Measurements from ENCODE around the gene LDLRAP1. TPM values are rescaled to one million over a fixed set of nuclear protein-coding genes. Genes with fewer than 3 reads are reported as not detected.

The LDLRAP1 gene
- total RNA-seq, 1 donor from 2014 or later, result 8.6 TPM

DNA sequence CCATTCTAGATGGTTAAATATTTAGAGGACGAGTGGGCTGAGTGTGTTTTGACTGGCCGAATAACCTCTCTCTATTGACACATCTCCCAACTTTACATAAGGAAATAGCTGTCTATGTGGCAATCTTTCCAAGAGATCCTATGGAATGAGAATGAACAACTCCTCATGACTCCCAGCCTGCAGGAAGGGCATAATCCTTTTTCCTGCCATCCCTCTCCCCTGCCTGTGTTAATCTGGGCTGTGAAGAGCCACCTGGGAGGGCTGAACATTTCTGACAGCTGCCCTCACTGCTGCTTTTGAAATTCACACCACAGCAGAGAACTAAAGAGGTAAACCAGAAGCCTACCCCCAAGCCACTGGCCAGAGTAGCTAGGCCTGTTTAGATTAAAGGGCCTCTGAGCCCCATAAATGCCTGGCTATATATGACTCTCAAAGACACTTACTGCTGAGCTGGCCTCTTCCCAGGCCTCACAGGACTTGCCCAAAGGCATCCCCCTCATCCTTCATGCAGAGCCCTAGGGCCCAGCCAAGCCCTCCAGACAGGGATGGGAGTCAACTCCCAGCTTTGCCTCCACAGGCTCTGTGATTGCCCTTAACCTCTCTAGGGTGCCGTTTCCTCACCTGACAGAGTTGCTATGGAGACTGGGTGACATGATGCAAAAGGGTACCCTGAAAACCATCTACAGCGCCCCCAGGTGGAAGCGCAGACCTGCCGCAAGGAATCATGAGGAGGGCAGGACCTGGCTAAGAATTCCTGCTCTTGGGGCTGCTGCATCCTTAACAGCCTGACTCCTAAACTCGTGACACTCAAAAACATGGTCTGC, 42.0 kb upstream of the LDLRAP1 start:
- Histone ChIP-seq H3K27ac (no peak overlapping the region), H3F3A (ENCODE audit: low read depth) (peaks cover 7% of the 10 kb centered on the region), H3K9ac (no peak overlapping the region), H3K36me3 (no peaks in the 10 kb centered on the region), H3K4me1 (peaks cover 13% of the 10 kb centered on the region), H4K20me1 (ENCODE audit: low read depth) (no peaks in the 10 kb centered on the region), H3K27me3 (no peaks in the 10 kb centered on the region), H2AFZ (replicated peaks) (no peak overlapping the region), H3K9me3 (ENCODE audit: low read depth) (no peaks in the 10 kb centered on the region), H3K4me3 (no peak overlapping the region), H3K4me2 (no peak overlapping the region), H3K79me2 (ENCODE audit: low read depth) (no peaks in the 10 kb centered on the region)
- H3K4me3 Mint-ChIP-seq, result no peak overlapping the region
- no peak overlapping the region for H3K27ac Mint-ChIP-seq
- no peaks in the 10 kb centered on the region for H3K27me3 Mint-ChIP-seq (ENCODE audit: insufficient read depth, low read depth)
- TF ChIP-seq, protein P1, sequence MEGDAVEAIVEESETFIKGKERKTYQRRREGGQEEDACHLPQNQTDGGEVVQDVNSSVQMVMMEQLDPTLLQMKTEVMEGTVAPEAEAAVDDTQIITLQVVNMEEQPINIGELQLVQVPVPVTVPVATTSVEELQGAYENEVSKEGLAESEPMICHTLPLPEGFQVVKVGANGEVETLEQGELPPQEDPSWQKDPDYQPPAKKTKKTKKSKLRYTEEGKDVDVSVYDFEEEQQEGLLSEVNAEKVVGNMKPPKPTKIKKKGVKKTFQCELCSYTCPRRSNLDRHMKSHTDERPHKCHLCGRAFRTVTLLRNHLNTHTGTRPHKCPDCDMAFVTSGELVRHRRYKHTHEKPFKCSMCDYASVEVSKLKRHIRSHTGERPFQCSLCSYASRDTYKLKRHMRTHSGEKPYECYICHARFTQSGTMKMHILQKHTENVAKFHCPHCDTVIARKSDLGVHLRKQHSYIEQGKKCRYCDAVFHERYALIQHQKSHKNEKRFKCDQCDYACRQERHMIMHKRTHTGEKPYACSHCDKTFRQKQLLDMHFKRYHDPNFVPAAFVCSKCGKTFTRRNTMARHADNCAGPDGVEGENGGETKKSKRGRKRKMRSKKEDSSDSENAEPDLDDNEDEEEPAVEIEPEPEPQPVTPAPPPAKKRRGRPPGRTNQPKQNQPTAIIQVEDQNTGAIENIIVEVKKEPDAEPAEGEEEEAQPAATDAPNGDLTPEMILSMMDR (IDR thresholded peaks at IDR 0.05), result peak; percentile 62
- TF ChIP-seq EZH2 (IDR thresholded peaks at IDR 0.05), result no peak
- H3K4me1 Mint-ChIP-seq, result peaks cover 10% of the 10 kb centered on the region
- peaks cover 19% of the 10 kb centered on the region for H3K36me3 Mint-ChIP-seq
- peaks cover 2% of the 10 kb centered on the region for H3K9me3 Mint-ChIP-seq
- peak; percentile 62 for DNase-seq (ENCODE audit: low spot score)

DNA sequence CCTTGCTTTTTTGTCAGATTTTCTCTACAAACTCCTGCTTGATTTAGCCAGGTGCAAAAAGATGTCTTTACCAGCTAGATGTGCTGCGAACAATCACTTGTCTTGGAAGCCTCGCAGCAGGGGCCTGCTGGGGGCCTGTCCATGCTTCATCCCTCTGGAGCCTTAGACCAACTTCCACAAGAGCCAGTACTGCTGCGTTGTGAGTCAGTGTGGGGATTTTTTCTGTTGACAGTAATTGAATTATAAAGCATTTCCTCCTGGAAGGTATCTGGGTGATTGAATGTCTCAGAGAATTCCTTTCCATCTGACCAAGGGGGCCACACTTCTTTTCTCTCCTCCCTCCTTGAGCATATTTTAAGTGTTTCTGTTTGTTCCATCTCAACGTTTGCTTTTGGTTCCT, 40.4 kb upstream of the LDLRAP1 start:
- Mint-ChIP-seq H3K27me3 (ENCODE audit: insufficient read depth, low read depth) (no peaks in the 10 kb centered on the region), H3K9me3 (peaks cover 4% of the 10 kb centered on the region), H3K36me3 (peaks cover 14% of the 10 kb centered on the region), H3K4me3 (no peak overlapping the region), H3K4me1 (peaks cover 10% of the 10 kb centered on the region), H3K27ac (no peak overlapping the region)
- DNase-seq (ENCODE audit: low spot score), result no peak
- Histone ChIP-seq H2AFZ (replicated peaks) (no peak overlapping the region), H3K4me2 (no peak overlapping the region), H3K79me2 (ENCODE audit: low read depth) (no peaks in the 10 kb centered on the region), H3K4me1 (peaks cover 16% of the 10 kb centered on the region), H3K9me3 (ENCODE audit: low read depth) (no peaks in the 10 kb centered on the region), H3K9ac (no peak overlapping the region), H3K4me3 (no peak overlapping the region), H3F3A (ENCODE audit: low read depth) (peaks cover 7% of the 10 kb centered on the region), H3K27ac (no peak overlapping the region), H4K20me1 (ENCODE audit: low read depth) (no peaks in the 10 kb centered on the region), H3K27me3 (no peaks in the 10 kb centered on the region), H3K36me3 (no peaks in the 10 kb centered on the region)
- TF ChIP-seq EZH2 (IDR thresholded peaks at IDR 0.05) (no peak), EZH2phosphoT487 (IDR thresholded peaks at IDR 0.05) (no peak)
- TF ChIP-seq, protein P1 (IDR thresholded peaks at IDR 0.05), result no peak

DNA sequence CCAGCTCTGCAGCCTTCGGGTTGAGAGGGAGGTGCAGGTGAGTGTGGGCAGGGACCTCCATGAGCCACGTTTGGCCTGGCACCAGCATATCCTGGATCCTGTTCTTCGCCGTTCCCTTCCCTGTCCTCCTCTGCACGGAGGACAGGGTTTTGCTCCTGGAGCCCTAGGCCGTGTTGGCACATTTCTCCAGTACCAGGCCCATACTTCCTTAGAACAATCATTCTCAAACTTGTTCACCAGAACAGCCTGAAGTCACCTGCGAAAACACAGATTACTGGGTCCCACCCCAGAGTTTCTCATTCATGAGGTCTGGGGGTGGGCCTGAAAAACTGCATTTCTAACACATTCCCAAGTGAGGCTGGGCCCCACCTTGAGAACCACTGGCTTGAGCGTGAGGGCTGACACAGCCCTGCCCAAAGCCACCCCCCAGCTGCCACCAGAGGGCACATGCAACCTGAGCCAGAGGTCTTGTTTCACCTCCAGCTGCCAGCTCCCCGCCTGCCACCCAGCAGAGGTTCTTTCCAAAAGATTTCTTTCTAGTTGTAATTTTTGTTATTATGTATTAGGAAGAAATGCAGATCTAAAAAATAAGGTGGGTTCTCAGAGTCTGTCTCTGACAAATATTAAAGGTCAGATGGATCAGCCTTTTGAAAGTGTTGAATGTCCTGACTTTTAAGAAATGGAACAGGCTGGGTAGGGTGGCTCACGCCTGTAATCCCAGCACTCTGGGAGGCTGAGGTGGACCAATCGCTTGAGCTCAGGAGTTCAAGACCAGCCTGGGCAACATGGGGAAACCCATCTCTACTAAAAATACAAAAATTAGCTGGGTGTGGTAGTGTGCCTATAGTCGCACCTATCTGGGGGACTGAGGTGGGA, 39.6 kb upstream of the LDLRAP1 start:
- Histone ChIP-seq H3K79me2 (ENCODE audit: low read depth) (no peaks in the 10 kb centered on the region), H2AFZ (replicated peaks) (no peak overlapping the region), H3K4me2 (no peak overlapping the region), H3K36me3 (no peaks in the 10 kb centered on the region), H4K20me1 (ENCODE audit: low read depth) (no peaks in the 10 kb centered on the region), H3K4me1 (peaks cover 16% of the 10 kb centered on the region), H3K27me3 (no peaks in the 10 kb centered on the region), H3K9me3 (ENCODE audit: low read depth) (no peaks in the 10 kb centered on the region), H3K27ac (no peak overlapping the region), H3K4me3 (no peak overlapping the region), H3F3A (ENCODE audit: low read depth) (peaks cover 7% of the 10 kb centered on the region), H3K9ac (no peak overlapping the region)
- H3K4me1 Mint-ChIP-seq, result peaks cover 10% of the 10 kb centered on the region
- H3K36me3 Mint-ChIP-seq, result peaks cover 8% of the 10 kb centered on the region
- H3K27ac Mint-ChIP-seq, result no peak overlapping the region
- DNase-seq (ENCODE audit: low spot score), result peak; percentile 71
- H3K4me3 Mint-ChIP-seq, result no peak overlapping the region
- H3K9me3 Mint-ChIP-seq, result peaks cover 4% of the 10 kb centered on the region
- TF ChIP-seq EZH2phosphoT487 (IDR thresholded peaks at IDR 0.05), result no peak
- TF ChIP-seq EZH2 (IDR thresholded peaks at IDR 0.05), result no peak
- TF ChIP-seq, protein P1 (IDR thresholded peaks at IDR 0.05), result peak; percentile 69
- H3K27me3 Mint-ChIP-seq (ENCODE audit: insufficient read depth, low read depth), result no peaks in the 10 kb centered on the region
